GM12892 (cell line): ENCODE data around the gene MGAM2.

Experiments
- POLR2A ChIP-seq: IDR thresholded peaks from 2 replicates; pipeline ENCODE4 v1.6.1; 2011; ENCODE audit warnings: low read depth, low read length, control low read depth
- TAF1 ChIP-seq: IDR thresholded peaks from 2 replicates; pipeline ENCODE4 v1.6.1; 2011; ENCODE audit warnings: low read depth, mild to moderate bottlenecking, control low read depth, low read length, borderline replicate concordance

DNA sequence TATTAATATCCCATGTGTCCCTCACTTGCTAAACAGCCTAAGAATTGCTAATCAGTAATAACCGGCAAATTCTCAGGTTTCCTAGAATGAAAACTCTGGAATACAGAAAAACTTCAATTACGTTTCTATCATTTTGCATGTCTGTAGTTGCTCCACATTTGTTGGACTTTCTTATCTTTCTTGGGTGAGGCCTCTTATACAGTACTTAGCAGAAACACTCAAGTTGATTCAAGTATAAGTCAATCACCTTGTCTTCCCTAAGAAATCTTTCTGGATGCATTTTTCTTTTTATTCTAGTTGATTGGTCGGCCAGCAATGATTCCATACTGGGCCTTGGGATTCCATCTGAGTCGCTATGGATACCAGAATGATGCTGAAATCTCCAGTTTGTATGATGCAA, 61.4 kb downstream of the MGAM2 start:
- TF ChIP-seq TAF1 (no peak), POLR2A (no peak)
